ENCODE results near the gene MIF.
A peak's percentile ranks its signal among the peaks of the same experiment; 100 is the strongest.
"Not testable (repeated sequence)": the region's sequence is repeated elsewhere in the genome, so short reads cannot be mapped to it uniquely, and the experiment has no call there.

MIF gene

DNA sequence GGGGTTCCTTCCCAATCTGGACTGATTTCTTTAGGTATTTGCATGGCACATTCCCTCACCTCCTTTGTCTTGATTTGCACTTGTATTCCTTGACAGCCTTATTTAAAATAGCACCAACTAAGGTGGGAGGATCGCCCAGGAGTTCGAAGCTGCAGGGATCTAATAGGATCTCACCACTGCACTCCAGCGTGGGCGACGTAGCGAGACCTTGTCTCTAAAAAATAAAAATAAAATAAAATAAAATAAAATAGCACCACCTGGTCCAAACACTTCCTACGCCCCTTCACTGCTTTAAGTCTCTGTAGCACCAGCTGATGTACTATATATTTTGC is 35.7 kb upstream of the MIF start:
- DNase-seq (ENCODE audit: low spot score in 2 of 2) (no peak), ATAC-seq (replicated peaks; ENCODE audit: extremely low read depth, poor library complexity, severe bottlenecking) (no peak)
- Mint-ChIP-seq H3K27me3 (no peaks in the 10 kb centered on the region), H3K27ac (ENCODE audit: low read depth) (no peak overlapping the region), H3K4me3 (peak overlapping the region; percentile 96), H3K9me3 (no peaks in the 10 kb centered on the region), H3K4me1 (peaks cover 30% of the 10 kb centered on the region), H3K36me3 (ENCODE audit: insufficient read depth) (peaks cover 10% of the 10 kb centered on the region)

DNA sequence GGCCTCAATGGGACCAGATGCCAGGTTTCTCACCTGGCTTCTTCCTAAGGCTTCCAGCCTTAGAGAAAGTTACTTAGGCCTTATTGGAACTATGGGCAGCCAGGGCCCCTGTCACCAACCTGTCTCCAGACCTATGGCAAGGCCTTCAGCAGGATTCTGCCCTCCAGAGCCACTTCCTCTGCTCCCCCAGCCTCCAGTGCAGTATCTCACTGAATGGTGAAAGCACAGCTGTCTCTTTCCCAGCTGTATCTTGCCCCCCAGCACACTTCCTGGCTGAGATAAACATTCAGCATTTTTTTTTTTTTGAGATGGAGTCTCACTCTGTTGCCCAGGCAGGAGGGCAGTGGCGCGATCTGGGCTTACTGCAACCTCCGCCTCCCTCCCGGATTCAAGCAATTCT is 35.0 kb upstream of the MIF start:
- peaks cover 30% of the 10 kb centered on the region for H3K4me1 Mint-ChIP-seq
- no peak for DNase-seq (ENCODE audit: low spot score in 2 of 2)
- H3K4me3 Mint-ChIP-seq, result peak overlapping the region; percentile 96
- no peaks in the 10 kb centered on the region for H3K27me3 Mint-ChIP-seq
- H3K27ac Mint-ChIP-seq (ENCODE audit: low read depth), result no peak overlapping the region
- H3K36me3 Mint-ChIP-seq (ENCODE audit: insufficient read depth), result peaks cover 10% of the 10 kb centered on the region
- H3K9me3 Mint-ChIP-seq, result no peaks in the 10 kb centered on the region
- ATAC-seq (replicated peaks; ENCODE audit: extremely low read depth, poor library complexity, severe bottlenecking), result no peak

DNA sequence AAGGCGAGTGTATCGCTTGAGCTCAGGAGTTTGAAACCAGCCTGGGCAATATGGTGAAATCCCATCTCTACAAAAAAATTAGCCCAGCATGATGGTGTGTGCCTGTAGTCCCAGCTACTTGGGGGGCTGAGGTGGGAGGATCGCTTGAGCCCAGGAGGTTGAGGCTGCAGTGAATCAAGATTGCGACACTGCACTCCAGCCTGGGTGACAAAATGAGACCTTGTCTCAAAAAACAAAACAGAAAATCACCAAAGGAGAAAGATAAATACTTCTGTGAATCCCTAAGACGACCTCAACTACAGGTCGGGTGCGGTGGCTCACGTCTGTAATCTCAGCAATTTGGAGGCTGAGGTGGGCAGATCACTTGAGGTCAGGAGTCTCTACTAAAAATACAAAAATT is 34.0 kb upstream of the MIF start:
- not testable (repeated sequence) for ATAC-seq (replicated peaks; ENCODE audit: extremely low read depth, poor library complexity, severe bottlenecking); H3K36me3 Mint-ChIP-seq (ENCODE audit: insufficient read depth); H3K27ac Mint-ChIP-seq (ENCODE audit: low read depth); H3K9me3 Mint-ChIP-seq; H3K4me3 Mint-ChIP-seq; H3K27me3 Mint-ChIP-seq; DNase-seq (ENCODE audit: low spot score in 2 of 2)
- peaks cover 30% of the 10 kb centered on the region for H3K4me1 Mint-ChIP-seq

DNA sequence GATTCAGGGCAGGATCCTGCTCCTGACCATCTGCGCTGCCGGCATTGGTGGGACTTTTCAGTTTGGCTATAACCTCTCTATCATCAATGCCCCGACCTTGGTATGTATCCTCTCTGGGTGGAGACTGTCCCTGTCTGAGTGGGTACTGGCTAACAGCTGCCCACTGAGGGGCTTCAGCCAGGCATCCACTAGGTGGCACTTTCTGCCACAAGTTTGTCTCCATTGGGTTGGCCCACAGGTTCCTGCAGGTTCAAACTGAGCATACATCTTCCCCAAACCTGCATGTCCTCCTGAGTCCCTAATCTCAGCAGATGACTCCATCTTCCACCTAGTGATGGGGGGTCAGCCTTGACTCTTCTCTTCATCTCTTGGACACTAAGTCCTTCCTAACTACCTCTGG is 32.1 kb upstream of the MIF start:
- H3K27me3 Mint-ChIP-seq, result no peaks in the 10 kb centered on the region
- DNase-seq (ENCODE audit: low spot score in 2 of 2) (no peak), ATAC-seq (replicated peaks; ENCODE audit: extremely low read depth, poor library complexity, severe bottlenecking) (no peak)
- no peak overlapping the region for H3K4me3 Mint-ChIP-seq
- no peaks in the 10 kb centered on the region for H3K9me3 Mint-ChIP-seq
- peaks cover 24% of the 10 kb centered on the region for H3K4me1 Mint-ChIP-seq
- H3K27ac Mint-ChIP-seq (ENCODE audit: low read depth), result no peak overlapping the region
- peaks cover 7% of the 10 kb centered on the region for H3K36me3 Mint-ChIP-seq (ENCODE audit: insufficient read depth)

DNA sequence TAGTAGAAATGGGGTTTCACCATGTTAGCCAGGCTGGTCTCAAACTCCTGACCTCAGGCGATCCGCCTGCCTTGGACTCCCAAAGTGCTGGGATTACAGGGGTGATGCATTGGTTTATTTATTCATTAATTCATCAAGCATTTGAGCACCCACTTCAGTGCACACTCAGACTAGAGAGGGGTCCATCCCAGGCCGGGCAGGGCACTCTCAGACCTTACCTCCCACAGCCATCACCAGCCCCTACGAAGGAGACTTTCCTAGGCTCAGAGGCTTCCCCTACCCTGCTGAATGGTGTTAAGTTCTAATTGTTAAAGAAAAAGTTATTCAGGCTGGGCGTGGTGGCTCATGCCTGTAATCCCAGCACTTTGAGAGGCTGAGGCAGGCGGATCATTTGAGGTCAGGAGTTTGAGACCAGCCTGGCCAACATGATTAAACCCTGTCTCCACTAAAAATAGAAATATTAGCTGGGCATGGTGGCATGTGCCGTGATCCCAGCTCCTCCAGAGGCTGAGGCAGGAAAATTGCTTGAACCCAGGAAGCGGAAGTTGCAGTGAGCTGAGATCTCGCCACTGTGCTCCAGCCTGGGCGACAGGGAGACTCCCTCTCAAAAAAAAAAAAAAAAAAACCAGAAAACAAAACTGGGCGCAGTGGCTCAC is 29.6 kb upstream of the MIF start:
- not testable (repeated sequence) for ATAC-seq (replicated peaks; ENCODE audit: extremely low read depth, poor library complexity, severe bottlenecking); DNase-seq (ENCODE audit: low spot score in 2 of 2); H3K9me3 Mint-ChIP-seq; H3K4me3 Mint-ChIP-seq; H3K36me3 Mint-ChIP-seq (ENCODE audit: insufficient read depth); H3K4me1 Mint-ChIP-seq; H3K27me3 Mint-ChIP-seq; H3K27ac Mint-ChIP-seq (ENCODE audit: low read depth)

DNA sequence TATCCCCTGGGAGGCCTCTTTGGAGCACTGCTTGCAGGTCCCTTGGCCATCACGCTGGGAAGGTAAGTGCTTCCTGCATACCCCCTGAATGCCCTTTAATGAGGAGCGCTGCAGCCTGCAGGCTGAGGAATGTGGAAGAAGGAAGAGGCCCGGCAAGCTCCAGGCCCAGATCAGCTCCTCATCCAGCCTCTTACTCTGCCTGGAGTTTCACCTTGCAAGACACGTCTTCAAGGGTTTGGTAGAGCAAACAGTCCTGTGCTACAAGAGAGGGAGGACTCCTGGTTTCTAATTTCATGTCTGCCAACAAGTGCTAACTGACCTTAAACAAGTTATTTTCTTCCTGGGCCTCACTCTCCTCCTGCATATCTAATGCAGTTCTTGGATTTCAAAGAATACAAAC is 25.6 kb upstream of the MIF start:
- Mint-ChIP-seq H3K9me3 (no peaks in the 10 kb centered on the region), H3K27ac (ENCODE audit: low read depth) (no peak overlapping the region), H3K27me3 (no peaks in the 10 kb centered on the region), H3K4me3 (no peak overlapping the region), H3K4me1 (no peaks in the 10 kb centered on the region), H3K36me3 (ENCODE audit: insufficient read depth) (peaks cover 4% of the 10 kb centered on the region)
- DNase-seq (ENCODE audit: low spot score in 2 of 2), result no peak
- no peak for ATAC-seq (replicated peaks; ENCODE audit: extremely low read depth, poor library complexity, severe bottlenecking)

DNA sequence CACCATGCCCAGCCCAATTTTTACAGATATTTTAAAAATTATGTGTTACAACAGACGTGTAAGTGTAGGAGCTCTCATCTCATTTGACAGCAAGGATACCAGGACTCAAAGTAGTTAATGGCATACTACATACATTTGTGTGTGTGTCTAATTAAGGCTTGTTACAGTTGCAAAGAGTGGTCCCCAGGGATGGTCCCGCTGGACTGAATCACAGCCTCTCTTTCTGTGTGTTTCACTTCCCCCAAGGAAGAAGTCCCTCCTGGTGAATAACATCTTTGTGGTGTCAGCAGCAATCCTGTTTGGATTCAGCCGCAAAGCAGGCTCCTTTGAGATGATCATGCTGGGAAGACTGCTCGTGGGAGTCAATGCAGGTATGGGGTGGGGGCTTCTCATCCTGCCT is 19.3 kb upstream of the MIF start:
- Mint-ChIP-seq H3K27me3 (no peaks in the 10 kb centered on the region), H3K4me1 (no peaks in the 10 kb centered on the region), H3K4me3 (no peak overlapping the region), H3K9me3 (no peaks in the 10 kb centered on the region), H3K27ac (ENCODE audit: low read depth) (no peak overlapping the region), H3K36me3 (ENCODE audit: insufficient read depth) (peaks cover 6% of the 10 kb centered on the region)
- ATAC-seq (replicated peaks; ENCODE audit: extremely low read depth, poor library complexity, severe bottlenecking) (no peak), DNase-seq (ENCODE audit: low spot score in 2 of 2) (no peak)

DNA sequence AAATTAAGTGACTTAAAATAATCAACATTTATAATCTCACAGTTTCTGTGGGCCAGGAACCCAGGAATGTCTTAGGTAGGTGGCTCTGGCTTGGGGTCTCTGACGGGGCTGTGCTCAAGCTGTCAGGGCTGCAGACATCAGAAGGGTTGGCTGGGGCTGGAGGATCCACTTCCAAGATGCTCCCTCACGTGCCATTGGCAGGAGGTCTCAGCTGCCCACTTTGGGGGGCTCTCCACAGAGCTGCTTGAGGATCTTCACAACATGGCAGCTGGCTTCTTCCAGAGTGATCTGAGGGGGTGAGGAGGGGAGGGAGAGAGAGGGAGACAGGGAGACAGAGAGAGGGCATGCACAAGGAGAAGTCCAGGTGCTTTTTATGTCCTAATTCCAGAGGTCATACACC is 18.4 kb upstream of the MIF start:
- no peak overlapping the region for H3K4me3 Mint-ChIP-seq
- H3K27me3 Mint-ChIP-seq, result no peaks in the 10 kb centered on the region
- DNase-seq (ENCODE audit: low spot score in 2 of 2), result no peak
- no peaks in the 10 kb centered on the region for H3K9me3 Mint-ChIP-seq
- H3K27ac Mint-ChIP-seq (ENCODE audit: low read depth), result no peak overlapping the region
- no peaks in the 10 kb centered on the region for H3K4me1 Mint-ChIP-seq
- H3K36me3 Mint-ChIP-seq (ENCODE audit: insufficient read depth), result peaks cover 4% of the 10 kb centered on the region
- no peak for ATAC-seq (replicated peaks; ENCODE audit: extremely low read depth, poor library complexity, severe bottlenecking)

DNA sequence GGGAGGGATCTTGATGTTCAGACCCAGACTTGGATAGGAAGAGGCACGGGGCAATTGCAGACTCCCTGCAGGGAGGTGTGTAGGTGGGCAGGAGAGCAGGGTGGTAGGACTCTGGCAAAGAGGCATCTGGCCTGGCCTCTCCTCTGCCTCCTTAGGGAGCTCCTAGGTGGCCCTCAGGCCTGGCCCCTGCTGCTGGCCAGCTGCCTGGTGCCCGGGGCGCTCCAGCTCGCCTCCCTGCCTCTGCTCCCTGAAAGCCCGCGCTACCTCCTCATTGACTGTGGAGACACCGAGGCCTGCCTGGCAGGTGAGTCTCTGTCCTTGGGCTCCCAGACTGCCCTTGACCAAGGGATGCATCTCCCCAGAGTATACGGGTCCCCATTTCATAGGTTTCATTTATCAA is 16.6 kb upstream of the MIF start:
- ATAC-seq (replicated peaks; ENCODE audit: extremely low read depth, poor library complexity, severe bottlenecking), result no peak
- no peaks in the 10 kb centered on the region for H3K9me3 Mint-ChIP-seq
- no peak overlapping the region for H3K4me3 Mint-ChIP-seq
- peaks cover 6% of the 10 kb centered on the region for H3K36me3 Mint-ChIP-seq (ENCODE audit: insufficient read depth)
- no peaks in the 10 kb centered on the region for H3K4me1 Mint-ChIP-seq
- no peaks in the 10 kb centered on the region for H3K27me3 Mint-ChIP-seq
- DNase-seq (ENCODE audit: low spot score in 2 of 2), result no peak
- H3K27ac Mint-ChIP-seq (ENCODE audit: low read depth), result no peak overlapping the region

DNA sequence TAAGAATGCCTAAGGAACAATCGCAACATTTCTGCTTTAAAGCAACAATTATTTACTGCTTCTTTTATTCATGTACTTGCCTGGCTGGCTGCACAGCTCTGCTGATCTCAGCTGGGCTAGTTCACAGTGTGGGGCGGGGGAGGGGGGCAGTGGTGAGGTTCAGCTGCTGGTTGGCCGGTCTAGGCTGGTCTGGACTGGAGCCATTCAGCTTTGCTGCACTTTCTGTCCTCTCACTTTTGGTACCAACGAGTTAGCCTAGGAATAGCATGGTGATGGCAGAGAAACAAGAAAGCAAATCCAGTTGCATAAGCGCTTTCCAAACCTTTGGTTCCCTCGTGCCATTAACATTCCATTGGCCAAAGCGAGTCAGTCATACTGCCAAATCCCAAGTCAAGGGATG is 16.0 kb upstream of the MIF start:
- H3K4me1 Mint-ChIP-seq, result no peaks in the 10 kb centered on the region
- H3K27me3 Mint-ChIP-seq, result no peaks in the 10 kb centered on the region
- H3K9me3 Mint-ChIP-seq, result no peaks in the 10 kb centered on the region
- no peak overlapping the region for H3K4me3 Mint-ChIP-seq
- H3K36me3 Mint-ChIP-seq (ENCODE audit: insufficient read depth), result peaks cover 6% of the 10 kb centered on the region
- no peak overlapping the region for H3K27ac Mint-ChIP-seq (ENCODE audit: low read depth)
- no peak for ATAC-seq (replicated peaks; ENCODE audit: extremely low read depth, poor library complexity, severe bottlenecking)
- DNase-seq (ENCODE audit: low spot score in 2 of 2), result no peak

DNA sequence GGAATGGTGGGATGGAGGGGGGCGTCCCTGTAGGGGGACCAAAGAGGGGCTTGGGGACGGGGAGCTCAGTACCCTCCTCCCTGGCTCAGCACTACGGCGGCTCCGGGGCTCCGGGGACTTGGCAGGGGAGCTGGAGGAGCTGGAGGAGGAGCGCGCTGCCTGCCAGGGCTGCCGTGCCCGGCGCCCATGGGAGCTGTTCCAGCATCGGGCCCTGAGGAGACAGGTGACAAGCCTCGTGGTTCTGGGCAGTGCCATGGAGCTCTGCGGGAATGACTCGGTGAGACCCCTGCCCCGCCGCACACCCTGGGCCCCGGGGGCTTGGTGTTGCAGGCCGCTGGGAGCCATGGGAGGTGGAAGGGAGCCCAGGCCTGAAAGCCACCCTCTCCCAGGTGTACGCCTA is 11.8 kb upstream of the MIF start:
- DNase-seq (ENCODE audit: low spot score in 2 of 2) (no peak), ATAC-seq (replicated peaks; ENCODE audit: extremely low read depth, poor library complexity, severe bottlenecking) (no peak)
- H3K9me3 Mint-ChIP-seq, result no peaks in the 10 kb centered on the region

DNA sequence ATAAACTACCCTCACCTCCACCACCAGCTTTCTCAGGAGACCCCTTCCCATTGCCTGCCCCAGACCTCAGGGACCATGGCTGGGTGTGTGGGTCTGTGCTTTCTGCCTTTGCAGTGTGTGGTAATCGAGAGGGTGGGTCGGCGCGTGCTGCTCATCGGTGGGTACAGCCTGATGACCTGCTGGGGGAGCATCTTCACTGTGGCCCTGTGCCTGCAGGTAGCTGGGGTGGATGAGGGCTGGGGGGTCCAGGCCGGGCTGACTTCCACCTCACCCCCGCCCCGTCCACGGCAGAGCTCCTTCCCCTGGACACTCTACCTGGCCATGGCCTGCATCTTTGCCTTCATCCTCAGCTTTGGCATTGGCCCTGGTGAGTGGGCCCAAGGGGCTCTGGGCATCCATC is 10.5 kb upstream of the MIF start:
- DNase-seq (ENCODE audit: low spot score in 2 of 2) (no peak), ATAC-seq (replicated peaks; ENCODE audit: extremely low read depth, poor library complexity, severe bottlenecking) (no peak)
- no peaks in the 10 kb centered on the region for H3K9me3 Mint-ChIP-seq
- H3K27me3 Mint-ChIP-seq, result no peaks in the 10 kb centered on the region
- H3K27ac Mint-ChIP-seq (ENCODE audit: low read depth), result no peak overlapping the region
- H3K36me3 Mint-ChIP-seq (ENCODE audit: insufficient read depth), result peaks cover 1% of the 10 kb centered on the region
- H3K4me3 Mint-ChIP-seq, result no peak overlapping the region
- H3K4me1 Mint-ChIP-seq, result no peaks in the 10 kb centered on the region

More for the DNA sequence above, 11.8 kb upstream of the MIF start:
- Mint-ChIP-seq H3K4me1 (no peaks in the 10 kb centered on the region), H3K27me3 (no peaks in the 10 kb centered on the region), H3K36me3 (ENCODE audit: insufficient read depth) (peaks cover 1% of the 10 kb centered on the region), H3K27ac (ENCODE audit: low read depth) (no peak overlapping the region), H3K4me3 (no peak overlapping the region)

DNA sequence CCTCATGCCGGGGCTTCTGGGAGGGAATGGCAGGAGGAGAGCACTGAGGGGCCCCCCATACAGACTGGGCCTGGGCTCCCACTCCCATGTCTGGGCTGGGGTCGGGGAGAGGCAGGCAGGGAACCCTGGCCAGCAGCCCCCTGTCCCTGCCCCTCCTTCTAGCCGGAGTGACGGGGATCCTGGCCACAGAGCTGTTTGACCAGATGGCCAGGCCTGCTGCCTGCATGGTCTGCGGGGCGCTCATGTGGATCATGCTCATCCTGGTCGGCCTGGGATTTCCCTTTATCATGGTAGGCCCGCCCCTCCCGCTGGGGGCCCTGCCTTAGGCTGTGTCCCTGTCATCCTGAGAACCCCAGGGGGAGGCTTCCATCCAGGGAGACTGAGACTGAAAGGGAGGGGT is 10.0 kb upstream of the MIF start:
- H3K27ac Mint-ChIP-seq (ENCODE audit: low read depth), result no peak overlapping the region
- no peaks in the 10 kb centered on the region for H3K4me1 Mint-ChIP-seq
- no peaks in the 10 kb centered on the region for H3K27me3 Mint-ChIP-seq
- peaks cover 1% of the 10 kb centered on the region for H3K36me3 Mint-ChIP-seq (ENCODE audit: insufficient read depth)
- H3K4me3 Mint-ChIP-seq, result no peak overlapping the region
- H3K9me3 Mint-ChIP-seq, result no peaks in the 10 kb centered on the region
- no peak for ATAC-seq (replicated peaks; ENCODE audit: extremely low read depth, poor library complexity, severe bottlenecking)
- no peak for DNase-seq (ENCODE audit: low spot score in 2 of 2)

Measured in central memory CD8-positive, alpha-beta T cell (primary cell).